ENCODE measurements around the gene BANP. TPM values are rescaled to one million over a fixed set of nuclear protein-coding genes. Genes with fewer than 3 reads are reported as not detected.

BANP gene
- total and polyA plus RNA-seq, 2 of the 8 experiments (the other 6 are each of a cell fraction or from before 2014, with no cell fraction given) = 25.8 to 39.8 TPM

GRCh38 chr16:87982581-87983041, 31.4 kb downstream of the BANP start:
- 0 out of 2 replicates have a peak, but pooled peaks cover 2% of the 10 kb centered on the region for H3K79me1 ChIP-seq (ENCODE audit: low read depth, low read length)
- no peaks in the 10 kb centered on the region for H4K20me1 ChIP-seq (replicated peaks in 1 of 2; ENCODE audit: control insufficient read depth in 1 of 2, insufficient read depth in 2 of 2, low read length in 2 of 2)
- H4K8ac ChIP-seq (ENCODE audit: extremely low read depth, insufficient read depth, low read length) = no peak overlapping the region
- no peak overlapping the region for H4K91ac ChIP-seq (replicated peaks; ENCODE audit: insufficient read length, low read length)
- no peak overlapping the region for H2BK20ac ChIP-seq (ENCODE audit: low read length)
- H3K9me3 ChIP-seq (ENCODE audit: insufficient read depth in 2 of 2, low read depth in 1 of 2, low read length in 1 of 2) = no peaks in the 10 kb centered on the region
- POLR2A ChIA-PET (ENCODE audit: partially characterized antibody) = interaction anchor here (0.6 kb wide), 1 partner anchor 223 kb away, joined by 3 read pairs; no protein-coding TSS in a partner anchor
- no peak overlapping the region for H2BK12ac ChIP-seq (ENCODE audit: low read depth, low read length)
- H3K4me3 ChIP-seq (ENCODE audit: extremely low read depth in 1 of 4, insufficient read depth in 2 of 4, low read depth in 3 of 4, low read length in 4 of 4) = no peak overlapping the region
- FAIRE-seq (no peak), DNase-seq (ENCODE audit: low read depth in 1 of 2, low spot score in 2 of 2) (no peak)
- peaks cover 0 to 5% of the 10 kb centered on the region in 2 experiments; a peak in 1 of 4 replicates for H3K79me2 ChIP-seq (ENCODE audit: control insufficient read depth in 1 of 2, insufficient read depth in 2 of 2, low read length in 2 of 2)
- no peak overlapping the region for H4K5ac ChIP-seq (ENCODE audit: insufficient read length, low read depth, low read length)
- H3K4ac ChIP-seq (replicated peaks; ENCODE audit: insufficient read length, low read depth, low read length) = no peak overlapping the region
- H3K27me3 ChIP-seq (replicated peaks in 1 of 4; ENCODE audit: control insufficient read depth in 3 of 4, extremely low read depth in 1 of 4, insufficient read depth in 3 of 4, low read length in 3 of 4) = no peaks in the 10 kb centered on the region
- no peak overlapping the region for H2AK5ac ChIP-seq (ENCODE audit: low read depth, low read length)
- H3K14ac ChIP-seq (ENCODE audit: insufficient read length) = no peak overlapping the region
- no peak overlapping the region for H3K23ac ChIP-seq (ENCODE audit: insufficient read length)
- H2AFZ ChIP-seq (ENCODE audit: low read length) = no peak overlapping the region
- no peaks in the 10 kb centered on the region for H3K4me1 ChIP-seq (replicated peaks in 1 of 4; ENCODE audit: control insufficient read depth in 3 of 4, insufficient read depth in 4 of 4, low read length in 3 of 4)
- no peak overlapping the region for H3K18ac ChIP-seq (ENCODE audit: extremely low read depth, low read length)
- CTCF ChIA-PET (ENCODE audit: partially characterized antibody) = interaction anchor here (0.6 to 4.7 kb wide), 12 partner anchors 9 to 267 kb away, joined by 3 to 27 read pairs (median 4); no protein-coding TSS in a partner anchor
- H3K27ac ChIP-seq (ENCODE audit: low read depth, low read length) = no peak overlapping the region
- no peak overlapping the region for H2BK120ac ChIP-seq (replicated peaks; ENCODE audit: low read depth, low read length)
- no peaks in the 10 kb centered on the region for H3K23me2 ChIP-seq (ENCODE audit: low read depth, low read length)
- H3K36me3 ChIP-seq (ENCODE audit: control insufficient read depth in 2 of 4, insufficient read depth in 4 of 4, low read length in 3 of 4) = peaks cover 2 to 11% (median 5%) of the 10 kb centered on the region in 4 experiments; a peak in 5 of 8 replicates
- 88% methylated on average over 17 of the region's 17 CpGs; no CpG with 5 or more reads in 1 of the 2 experiments for WGBS, 2 experiments (ENCODE audit: extremely low coverage in 1 of 2, insufficient coverage in 1 of 2, insufficient read length in 1 of 2, insufficient replicate concordance in 2 of 2, low coverage in 1 of 2, low lambda C conversion rate in 2 of 2, missing lambda C conversion rate in 1 of 2)
- H3K9ac ChIP-seq (replicated peaks in 1 of 4; ENCODE audit: extremely low read depth in 1 of 4, low read depth in 3 of 4, low read length in 3 of 4) = no peak overlapping the region
- no peak overlapping the region for H2BK5ac ChIP-seq (ENCODE audit: low read depth, low read length)
- H3K4me2 ChIP-seq (ENCODE audit: insufficient read depth in 1 of 2, low read depth in 2 of 2, low read length in 2 of 2) = no peak overlapping the region
- H3K56ac ChIP-seq (replicated peaks; ENCODE audit: insufficient read length, low read depth, low read length) = no peak overlapping the region
- no peak overlapping the region for H2BK15ac ChIP-seq (ENCODE audit: low read length)
- TF ChIP-seq USF2 (IDR thresholded peaks at IDR 0.05; ENCODE audit: low read length) (no peak), SIX5 (IDR thresholded peaks at IDR 0.05; ENCODE audit: low read depth, low read length) (no peak), BCL11A (IDR thresholded peaks at IDR 0.05; ENCODE audit: low read depth in 2 of 2, low read length in 2 of 2) (no peak), EZH2 (IDR thresholded peaks at IDR 0.05; ENCODE audit: low read depth, low read length, severe bottlenecking) (no peak), BRCA1 (IDR thresholded peaks at IDR 0.05; ENCODE audit: low read depth, low read length) (no peak), HDAC2 (IDR thresholded peaks at IDR 0.05; ENCODE audit: borderline replicate concordance in 1 of 2, low read depth in 2 of 2, low read length in 2 of 2) (no peak), FOSL1 (IDR thresholded peaks at IDR 0.05; ENCODE audit: insufficient read depth, low read depth, low read length) (no peak), RNF2 (IDR thresholded peaks at IDR 0.05; ENCODE audit: borderline replicate concordance, low read depth, low read length, missing control alignments, poor library complexity, severe bottlenecking) (no peak), TCF12 (IDR thresholded peaks at IDR 0.05; ENCODE audit: low read depth, low read length) (no peak), CTBP2 (IDR thresholded peaks at IDR 0.05; ENCODE audit: borderline replicate concordance, insufficient read depth, insufficient read length, low read length) (no peak)
- TF ChIP-seq, protein P1, sequence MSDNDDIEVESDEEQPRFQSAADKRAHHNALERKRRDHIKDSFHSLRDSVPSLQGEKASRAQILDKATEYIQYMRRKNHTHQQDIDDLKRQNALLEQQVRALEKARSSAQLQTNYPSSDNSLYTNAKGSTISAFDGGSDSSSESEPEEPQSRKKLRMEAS (IDR thresholded peaks at IDR 0.05) = no peak
